Mesendoderm (in vitro differentiated cells): Measurements from ENCODE around the gene CTNNA2.

Experiments
- DNase-seq: peaks from one replicate; pipeline ENCODE4 v3.0.0; 2013
- H2AK5ac ChIP-seq: 2 replicates; pipeline ENCODE4 v1.6.1; 2013; ENCODE audit warnings: low read length, inconsistent platforms
- H2BK120ac ChIP-seq: 2 replicates; pipeline ENCODE4 v1.6.1; 2013; ENCODE audit warnings: low read depth, mild to moderate bottlenecking, low read length, moderate library complexity, mixed read lengths
- H2BK15ac ChIP-seq: replicated peaks from 2 replicates; pipeline ENCODE4 v1.6.1; 2013; ENCODE audit warnings: low read depth, mild to moderate bottlenecking, moderate library complexity
- H2BK5ac ChIP-seq: 2 replicates; pipeline ENCODE4 v1.6.1; 2013; ENCODE audit warnings: low read length, inconsistent platforms
- H3K18ac ChIP-seq: 2 replicates; pipeline ENCODE4 v1.6.1; 2013; ENCODE audit warnings: mild to moderate bottlenecking, low read length, mixed read lengths
- H3K23ac ChIP-seq: one replicate; pipeline ENCODE4 v1.6.1; 2013; ENCODE audit warnings: low read length
- H3K27ac ChIP-seq: 2 replicates; pipeline ENCODE4 v1.5.1; 2013; ENCODE audit warnings: low read depth, mild to moderate bottlenecking, inconsistent platforms, low read length, moderate library complexity
- H3K27me3 ChIP-seq: 2 replicates; pipeline ENCODE4 v1.6.1; 2013; ENCODE audit warnings: low read length, control low read depth, mild to moderate bottlenecking, inconsistent platforms; ENCODE audit not compliant: insufficient read depth, poor library complexity
- H3K36me3 ChIP-seq: 2 replicates; pipeline ENCODE4 v1.6.1; 2013; ENCODE audit warnings: low read length, inconsistent platforms; ENCODE audit not compliant: control insufficient read depth, insufficient read depth
- H3K4ac ChIP-seq: one replicate; pipeline ENCODE4 v1.6.1; 2013; ENCODE audit warnings: low read depth, mild to moderate bottlenecking, low read length, moderate library complexity
- H3K4me1 ChIP-seq: 2 replicates; pipeline ENCODE4 v1.6.1; 2013; ENCODE audit warnings: low read depth, low read length, inconsistent platforms; ENCODE audit not compliant: control insufficient read depth
- H3K4me2 ChIP-seq: 2 replicates; pipeline ENCODE4 v1.6.1; 2013; ENCODE audit warnings: low read length
- H3K4me3 ChIP-seq: 2 replicates; pipeline ENCODE4 v1.5.1; 2013; ENCODE audit warnings: mild to moderate bottlenecking, low read length
- H3K56ac ChIP-seq: one replicate; pipeline ENCODE4 v1.6.1; 2013; ENCODE audit warnings: low read length
- H3K79me1 ChIP-seq: 2 replicates; pipeline ENCODE4 v1.6.1; 2013; ENCODE audit warnings: low read length, inconsistent platforms
- H3K79me2 ChIP-seq: 2 replicates; pipeline ENCODE4 v1.6.1; 2013; ENCODE audit warnings: mild to moderate bottlenecking, low read length; ENCODE audit not compliant: control insufficient read depth, insufficient read depth
- H3K9ac ChIP-seq: 2 replicates; pipeline ENCODE4 v1.6.1; 2013; ENCODE audit warnings: low read length, inconsistent platforms
- H4K5ac ChIP-seq: one replicate; pipeline ENCODE4 v1.6.1; 2013; ENCODE audit warnings: low read length
- H4K8ac ChIP-seq: one replicate; pipeline ENCODE4 v1.6.1; 2013; ENCODE audit warnings: low read depth, mild to moderate bottlenecking, control low read depth, low read length, moderate library complexity
- WGBS: extraction: QIAGEN DNeasy Blood & Tissue Kit; methylation state at CpG from one replicate; pipeline ENCODE4 v1.1.7; 2013; ENCODE audit warnings: low lambda C conversion rate, missing lambda C conversion rate; ENCODE audit not compliant: insufficient coverage; ENCODE audit errors: extremely low coverage; 5-methylcytosine and 5-hydroxymethylcytosine counted together

Gene CTNNA2

GRCh38 chr2:80002112-80002511 lies 489.3 kb downstream of the CTNNA2 start:
- Histone ChIP-seq H3K4me1 (no peaks in the 10 kb centered on the region), H3K56ac (no peak overlapping the region), H4K5ac (no peak overlapping the region), H3K4me3 (no peak overlapping the region), H3K27ac (no peak overlapping the region), H2BK15ac (no peak overlapping the region), H3K18ac (no peak overlapping the region), H3K9ac (no peak overlapping the region), H4K8ac (no peak overlapping the region), H3K36me3 (no peaks in the 10 kb centered on the region), H2BK120ac (no peak overlapping the region), H3K27me3 (no peaks in the 10 kb centered on the region), H2BK5ac (no peak overlapping the region), H2AK5ac (no peak overlapping the region), H3K23ac (no peak overlapping the region), H3K79me2 (no peaks in the 10 kb centered on the region), H3K4me2 (no peak overlapping the region), H3K4ac (no peak overlapping the region), H3K79me1 (no peaks in the 10 kb centered on the region)
- WGBS, result no CpG with 5 or more reads among the region's 3 CpGs
- DNase-seq, result no peak

GRCh38 chr2:80002568-80003157 lies 489.8 kb downstream of the CTNNA2 start:
- H3K4ac ChIP-seq, result no peak overlapping the region
- no peak overlapping the region for H2AK5ac ChIP-seq
- no peak overlapping the region for H3K4me2 ChIP-seq
- H3K23ac ChIP-seq, result no peak overlapping the region
- no peaks in the 10 kb centered on the region for H3K79me2 ChIP-seq
- peaks cover 1% of the 10 kb centered on the region for H3K4me1 ChIP-seq
- no peak overlapping the region for H3K4me3 ChIP-seq
- no peak for DNase-seq
- no peak overlapping the region for H3K56ac ChIP-seq
- H2BK15ac ChIP-seq, result no peak overlapping the region
- no peak overlapping the region for H4K8ac ChIP-seq
- H4K5ac ChIP-seq, result no peak overlapping the region
- H3K27ac ChIP-seq, result no peak overlapping the region
- no peaks in the 10 kb centered on the region for H3K79me1 ChIP-seq
- no peak overlapping the region for H3K18ac ChIP-seq
- WGBS, result no CpG with 5 or more reads among the region's 6 CpGs
- H3K27me3 ChIP-seq, result no peaks in the 10 kb centered on the region
- H2BK120ac ChIP-seq, result no peak overlapping the region
- no peak overlapping the region for H3K9ac ChIP-seq
- no peaks in the 10 kb centered on the region for H3K36me3 ChIP-seq
- H2BK5ac ChIP-seq, result no peak overlapping the region

- H2BK15ac ChIP-seq, result no peak overlapping the region
- no peak overlapping the region for H2AK5ac ChIP-seq
- no peak overlapping the region for H3K4ac ChIP-seq
- H3K4me2 ChIP-seq, result no peak overlapping the region
- H2BK120ac ChIP-seq, result no peak overlapping the region
- peak; percentile 93 for DNase-seq
- no peak overlapping the region for H3K4me3 ChIP-seq
- no peaks in the 10 kb centered on the region for H3K27me3 ChIP-seq
- peaks cover 13% of the 10 kb centered on the region for H3K4me1 ChIP-seq
- H3K79me2 ChIP-seq, result no peaks in the 10 kb centered on the region
- H3K23ac ChIP-seq, result no peak overlapping the region
- H3K79me1 ChIP-seq, result no peaks in the 10 kb centered on the region
- no CpG with 5 or more reads among the region's 5 CpGs for WGBS
- H4K8ac ChIP-seq, result no peak overlapping the region
- H3K27ac ChIP-seq, result no peak overlapping the region
- H2BK5ac ChIP-seq, result no peak overlapping the region
- peak overlapping the region; percentile 41 for H3K18ac ChIP-seq
- H4K5ac ChIP-seq, result no peak overlapping the region
- H3K56ac ChIP-seq, result no peak overlapping the region
- H3K9ac ChIP-seq, result no peak overlapping the region
- H3K36me3 ChIP-seq, result no peaks in the 10 kb centered on the region
Measured at GRCh38 chr2:80007777-80008503, 495.1 kb downstream of the CTNNA2 start.

GRCh38 chr2:80008596-80008995 lies 495.7 kb downstream of the CTNNA2 start:
- Histone ChIP-seq H3K36me3 (no peaks in the 10 kb centered on the region), H2BK120ac (no peak overlapping the region), H3K4me3 (no peak overlapping the region), H3K27ac (no peak overlapping the region), H3K4me2 (no peak overlapping the region), H4K8ac (no peak overlapping the region), H2BK5ac (no peak overlapping the region), H3K4me1 (peaks cover 13% of the 10 kb centered on the region), H3K27me3 (no peaks in the 10 kb centered on the region), H3K18ac (no peak overlapping the region), H3K79me1 (no peaks in the 10 kb centered on the region), H3K56ac (no peak overlapping the region), H2AK5ac (no peak overlapping the region), H2BK15ac (no peak overlapping the region), H3K23ac (no peak overlapping the region), H4K5ac (no peak overlapping the region), H3K4ac (no peak overlapping the region), H3K79me2 (no peaks in the 10 kb centered on the region), H3K9ac (no peak overlapping the region)
- DNase-seq, result peak; percentile 61
- no CpG with 5 or more reads among the region's 4 CpGs for WGBS

DNA sequence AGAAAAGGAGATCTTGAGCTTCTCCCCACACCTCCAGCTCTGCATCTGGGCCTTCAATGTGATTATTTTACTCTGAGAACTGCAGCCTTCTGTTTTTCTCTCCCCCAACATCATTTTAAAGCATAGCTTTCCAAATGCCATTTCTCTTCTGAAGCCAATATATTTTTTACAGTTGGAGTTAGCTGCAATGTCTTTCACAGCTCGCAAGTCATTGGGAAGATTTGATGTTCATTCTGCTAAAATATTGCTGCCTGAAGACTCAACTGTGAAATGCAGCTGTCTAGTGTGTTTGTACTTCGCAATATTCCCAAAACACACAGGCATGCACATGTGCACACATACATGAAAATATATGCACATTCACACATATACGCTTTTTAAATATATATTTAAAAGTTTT lies 496.4 kb downstream of the CTNNA2 start:
- Histone ChIP-seq H4K5ac (no peak overlapping the region), H3K4me3 (no peak overlapping the region), H3K36me3 (no peaks in the 10 kb centered on the region), H2AK5ac (no peak overlapping the region), H3K56ac (no peak overlapping the region), H2BK120ac (no peak overlapping the region), H3K4me2 (no peak overlapping the region), H3K4ac (no peak overlapping the region), H3K27me3 (no peaks in the 10 kb centered on the region), H2BK15ac (no peak overlapping the region), H2BK5ac (no peak overlapping the region), H3K79me1 (no peaks in the 10 kb centered on the region), H3K27ac (no peak overlapping the region), H3K18ac (no peak overlapping the region), H3K23ac (no peak overlapping the region), H3K4me1 (peaks cover 13% of the 10 kb centered on the region), H4K8ac (no peak overlapping the region), H3K9ac (no peak overlapping the region), H3K79me2 (no peaks in the 10 kb centered on the region)
- WGBS, result no CpG with 5 or more reads among the region's 3 CpGs
- no peak for DNase-seq

- Histone ChIP-seq H3K56ac (no peak overlapping the region), H4K8ac (no peak overlapping the region), H2AK5ac (no peak overlapping the region), H3K36me3 (no peaks in the 10 kb centered on the region), H3K4me2 (no peak overlapping the region), H3K18ac (no peak overlapping the region), H3K4me3 (no peak overlapping the region), H3K23ac (no peak overlapping the region), H3K9ac (no peak overlapping the region), H3K27me3 (no peaks in the 10 kb centered on the region), H3K4ac (no peak overlapping the region), H3K79me1 (no peaks in the 10 kb centered on the region), H2BK15ac (no peak overlapping the region), H3K4me1 (peaks cover 13% of the 10 kb centered on the region), H4K5ac (no peak overlapping the region), H2BK120ac (no peak overlapping the region), H3K79me2 (no peaks in the 10 kb centered on the region), H3K27ac (no peak overlapping the region), H2BK5ac (no peak overlapping the region)
- no CpG with 5 or more reads among the region's 3 CpGs for WGBS
- no peak for DNase-seq
Measured at GRCh38 chr2:80012061-80012460, 499.2 kb downstream of the CTNNA2 start.
